Measurements from ENCODE around the gene RTF1.

Gene RTF1

GRCh38 chr15:41487381-41487780 lies 70.5 kb downstream of the RTF1 start:
- no peaks in the 10 kb centered on the region for H3K27me3 ChIP-seq (replicated peaks)
- in situ Hi-C loops (cut with HindIII; ENCODE audit: low pct_ligation_motif_present, low sequenced_read_pairs): no loop called here
- no peak for DNase-seq
- H3K4me3 ChIP-seq (ENCODE audit: low read depth, low read length): no peak overlapping the region
- no peak overlapping the region for H3K27ac ChIP-seq
- no peaks in the 10 kb centered on the region for H3K36me3 ChIP-seq (replicated peaks)
- TF ChIP-seq CTCF (IDR thresholded peaks at IDR 0.05; ENCODE audit: low read depth, low read length, missing control alignments): no peak

DNA sequence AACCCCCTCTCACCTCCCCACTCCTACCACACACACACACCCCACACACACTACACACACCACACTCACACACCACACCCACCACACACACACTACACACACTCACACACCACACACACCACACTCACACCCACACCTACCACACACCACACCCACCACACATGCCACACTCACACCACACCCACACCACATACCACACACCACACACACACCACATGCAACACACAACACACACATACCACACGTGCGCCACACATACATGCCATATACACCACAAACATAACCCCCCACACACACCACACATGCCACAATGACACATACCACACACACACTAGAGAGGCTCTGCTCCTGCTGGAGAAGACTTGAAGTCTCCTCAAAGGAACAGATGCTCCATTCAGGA lies 70.9 kb downstream of the RTF1 start:
- Histone ChIP-seq H3K27me3 (replicated peaks) (no peaks in the 10 kb centered on the region), H3K4me3 (ENCODE audit: low read depth, low read length) (no peak overlapping the region), H3K36me3 (replicated peaks) (no peaks in the 10 kb centered on the region), H3K27ac (no peak overlapping the region)
- no peak for TF ChIP-seq CTCF (IDR thresholded peaks at IDR 0.05; ENCODE audit: low read depth, low read length, missing control alignments)
- in situ Hi-C loops (cut with HindIII; ENCODE audit: low pct_ligation_motif_present, low sequenced_read_pairs): no loop called here
- DNase-seq: no peak

- H3K36me3 ChIP-seq (replicated peaks): no peaks in the 10 kb centered on the region
- in situ Hi-C loops (cut with HindIII; ENCODE audit: low pct_ligation_motif_present, low sequenced_read_pairs): no loop called here
- no peak overlapping the region for H3K27ac ChIP-seq
- no peak overlapping the region for H3K4me3 ChIP-seq (ENCODE audit: low read depth, low read length)
- peaks cover 9% of the 10 kb centered on the region for H3K27me3 ChIP-seq (replicated peaks)
- no peak for TF ChIP-seq CTCF (IDR thresholded peaks at IDR 0.05; ENCODE audit: low read depth, low read length, missing control alignments)
- DNase-seq: no peak
These were observed 72.7 kb downstream of the RTF1 start for GRCh38 chr15:41489641-41490040.

DNA sequence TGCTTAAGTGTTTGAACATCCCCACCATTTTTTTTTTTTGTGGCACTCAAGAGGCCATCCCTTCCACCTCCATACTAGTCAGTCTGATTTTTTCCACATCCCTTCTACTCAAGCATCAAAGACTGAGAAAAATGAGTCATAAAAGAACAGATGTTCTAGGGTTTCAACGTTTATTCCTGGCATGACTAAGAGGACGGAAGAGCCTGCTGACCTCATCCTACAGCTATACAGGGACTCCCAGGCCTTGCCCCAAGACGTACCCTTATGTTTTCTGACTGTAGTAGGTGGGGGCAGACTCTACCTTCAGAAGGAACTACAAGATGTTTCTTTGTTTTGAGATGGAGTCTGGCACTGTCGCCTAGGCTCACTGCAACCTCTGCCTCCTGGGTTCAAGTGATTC lies 73.5 kb downstream of the RTF1 start:
- peak; percentile 80 for DNase-seq
- Histone ChIP-seq H3K4me3 (ENCODE audit: low read depth, low read length) (no peak overlapping the region), H3K36me3 (replicated peaks) (no peaks in the 10 kb centered on the region), H3K27ac (no peak overlapping the region), H3K27me3 (replicated peaks) (peaks cover 16% of the 10 kb centered on the region)
- no peak for TF ChIP-seq CTCF (IDR thresholded peaks at IDR 0.05; ENCODE audit: low read depth, low read length, missing control alignments)
- in situ Hi-C loops (cut with HindIII; ENCODE audit: low pct_ligation_motif_present, low sequenced_read_pairs): no loop called here

GRCh38 chr15:41491889-41492288 lies 75.0 kb downstream of the RTF1 start:
- in situ Hi-C loops (cut with HindIII; ENCODE audit: low pct_ligation_motif_present, low sequenced_read_pairs): no loop called here
- no peaks in the 10 kb centered on the region for H3K36me3 ChIP-seq (replicated peaks)
- peaks cover 27% of the 10 kb centered on the region for H3K27me3 ChIP-seq (replicated peaks)
- no peak overlapping the region for H3K4me3 ChIP-seq (ENCODE audit: low read depth, low read length)
- DNase-seq: no peak
- H3K27ac ChIP-seq: no peak overlapping the region
- no peak for TF ChIP-seq CTCF (IDR thresholded peaks at IDR 0.05; ENCODE audit: low read depth, low read length, missing control alignments)

GRCh38 chr15:41492597-41493204 lies 75.8 kb downstream of the RTF1 start:
- no peak for DNase-seq
- in situ Hi-C loops (cut with HindIII; ENCODE audit: low pct_ligation_motif_present, low sequenced_read_pairs): no loop called here
- no peak for TF ChIP-seq CTCF (IDR thresholded peaks at IDR 0.05; ENCODE audit: low read depth, low read length, missing control alignments)
- H3K27me3 ChIP-seq (replicated peaks): peaks cover 27% of the 10 kb centered on the region
- peak overlapping the region; percentile 51 for H3K4me3 ChIP-seq (ENCODE audit: low read depth, low read length)
- no peak overlapping the region for H3K27ac ChIP-seq
- H3K36me3 ChIP-seq (replicated peaks): no peaks in the 10 kb centered on the region

Measured in brain microvascular endothelial cell (primary cell).